H9 (cell line): ENCODE data around the gene FBLN1. TPM values are rescaled to one million over a fixed set of nuclear protein-coding genes. Genes with fewer than 3 reads are reported as not detected.

ENCODE experiments used
- DNase-seq: peaks from one replicate; pipeline ENCODE4 v3.0.0-alpha.2; 2017
- H2AFZ ChIP-seq: one replicate; pipeline ENCODE4 v1.6.1; 2013; ENCODE audit warnings: mild to moderate bottlenecking, low read length, control low read depth, moderate library complexity
- H2AK5ac ChIP-seq: 2 replicates; pipeline ENCODE4 v1.6.1; 2013; ENCODE audit warnings: low read length, control low read depth, mixed read lengths; ENCODE audit not compliant: insufficient read length
- H2BK120ac ChIP-seq: one replicate; pipeline ENCODE4 v1.6.1; 2013; ENCODE audit warnings: low read depth, mild to moderate bottlenecking, low read length, control low read depth, inconsistent platforms; ENCODE audit not compliant: poor library complexity, severe bottlenecking
- H2BK12ac ChIP-seq: 2 replicates; pipeline ENCODE4 v1.6.1; 2013; ENCODE audit warnings: low read length, control low read depth, mixed read lengths, low read depth; ENCODE audit not compliant: insufficient read length
- H2BK15ac ChIP-seq: 2 replicates; pipeline ENCODE4 v1.6.1; 2013; ENCODE audit warnings: low read depth, low read length, control low read depth
- H2BK20ac ChIP-seq: one replicate; pipeline ENCODE4 v1.6.1; 2013; ENCODE audit warnings: low read depth, mild to moderate bottlenecking, low read length, control low read depth, inconsistent platforms; ENCODE audit not compliant: poor library complexity, severe bottlenecking
- H2BK5ac ChIP-seq: 2 replicates; pipeline ENCODE4 v1.6.1; 2013; ENCODE audit warnings: low read length, control low read depth, mixed read lengths; ENCODE audit not compliant: insufficient read length
- H3K14ac ChIP-seq: 2 replicates; pipeline ENCODE4 v1.6.1; 2013; ENCODE audit warnings: low read length, control low read depth; ENCODE audit not compliant: insufficient read depth
- H3K18ac ChIP-seq: 2 replicates; pipeline ENCODE4 v1.6.1; 2013; ENCODE audit warnings: low read depth, mild to moderate bottlenecking, mixed read lengths, low read length, control low read depth; ENCODE audit not compliant: insufficient read length
- H3K23ac ChIP-seq: 2 replicates; pipeline ENCODE4 v1.6.1; 2013; ENCODE audit warnings: low read length, control low read depth, mixed read lengths, low read depth; ENCODE audit not compliant: insufficient read length
- H3K23me2 ChIP-seq: 2 replicates; pipeline ENCODE4 v1.6.1; 2013; ENCODE audit warnings: low read depth, mild to moderate bottlenecking, mixed read lengths, low read length, control low read depth; ENCODE audit not compliant: insufficient read length, poor library complexity, severe bottlenecking
- H3K27ac ChIP-seq: 2 replicates; pipeline ENCODE4 v1.5.1; 2013; ENCODE audit warnings: low read length, control low read depth, mixed read lengths, low read depth; ENCODE audit not compliant: insufficient read length
- H3K27me3 ChIP-seq: 2 replicates; pipeline ENCODE4 v1.6.1; 2013; ENCODE audit warnings: low read length, control low read depth, inconsistent platforms; ENCODE audit not compliant: insufficient read depth
- H3K4ac ChIP-seq: 2 replicates; pipeline ENCODE4 v1.6.1; 2013; ENCODE audit warnings: low read depth, mild to moderate bottlenecking, control low read depth, inconsistent platforms, low read length, moderate library complexity
- H3K4me1 ChIP-seq: 2 replicates; pipeline ENCODE4 v1.6.1; 2013; ENCODE audit warnings: low read length, control low read depth, inconsistent platforms; ENCODE audit not compliant: insufficient read depth
- H3K4me2 ChIP-seq: 2 replicates; pipeline ENCODE4 v1.6.1; 2013; ENCODE audit warnings: low read length, control low read depth, mixed read lengths; ENCODE audit not compliant: insufficient read length, insufficient read depth
- H3K56ac ChIP-seq: 2 replicates; pipeline ENCODE4 v1.6.1; 2013; ENCODE audit warnings: low read depth, mild to moderate bottlenecking, mixed read lengths, low read length, control low read depth; ENCODE audit not compliant: insufficient read length
- H3K79me1 ChIP-seq: 2 replicates; pipeline ENCODE4 v1.6.1; 2013; ENCODE audit warnings: low read depth, mild to moderate bottlenecking, moderate library complexity, low read length, control low read depth, inconsistent platforms; ENCODE audit not compliant: insufficient read depth, poor library complexity, severe bottlenecking
- H3K79me2 ChIP-seq: 2 replicates; pipeline ENCODE4 v1.6.1; 2013; ENCODE audit warnings: low read length, control low read depth, inconsistent platforms; ENCODE audit not compliant: insufficient read depth
- H3K9ac ChIP-seq: 2 replicates; pipeline ENCODE4 v1.6.1; 2013; ENCODE audit warnings: low read length, control low read depth, mixed read lengths; ENCODE audit not compliant: insufficient read length; ENCODE audit errors: extremely low read depth
- H3K9me3 ChIP-seq: one replicate; pipeline ENCODE4 v1.6.1; 2013; ENCODE audit warnings: low read depth, low read length, inconsistent platforms; ENCODE audit not compliant: control insufficient read depth
- H3T11ph ChIP-seq: one replicate; pipeline ENCODE4 v1.6.1; 2013; ENCODE audit warnings: mild to moderate bottlenecking, low read length, control low read depth, inconsistent platforms
- H4K20me1 ChIP-seq: one replicate; pipeline ENCODE4 v1.6.1; 2013; ENCODE audit not compliant: control insufficient read depth, insufficient read length, insufficient read depth
- H4K5ac ChIP-seq: 2 replicates; pipeline ENCODE4 v1.6.1; 2013; ENCODE audit warnings: low read depth, mild to moderate bottlenecking, mixed read lengths, low read length, control low read depth; ENCODE audit not compliant: insufficient read length
- H4K8ac ChIP-seq: replicated peaks from 2 replicates; pipeline ENCODE4 v1.6.1; 2013; ENCODE audit warnings: low read length, control low read depth, mixed read lengths, low read depth; ENCODE audit not compliant: insufficient read length
- H4K91ac ChIP-seq: 2 replicates; pipeline ENCODE4 v1.6.1; 2013; ENCODE audit warnings: low read depth, mild to moderate bottlenecking, moderate library complexity, mixed read lengths, low read length, control low read depth; ENCODE audit not compliant: insufficient read length
- H3K27ac Mint-ChIP-seq, 3 experiments: 2 replicates in 2 of 3; 3 replicates in 1 of 3; pipeline ENCODE4 v1.8.0; 2020 to 2021; ENCODE audit warnings: mixed read lengths in 3 of 3, mild to moderate bottlenecking in 1 of 3, moderate library complexity in 1 of 3
- H3K27me3 Mint-ChIP-seq: 2 replicates; pipeline ENCODE4 v1.8.0; 2021; ENCODE audit warnings: low read depth, mild to moderate bottlenecking, moderate library complexity, mixed read lengths
- H3K36me3 Mint-ChIP-seq, 3 experiments: 2 replicates in 2 of 3; 3 replicates in 1 of 3; pipeline ENCODE4 v1.8.0; 2020 to 2021; ENCODE audit warnings: low read depth in 3 of 3, mixed read lengths in 3 of 3; ENCODE audit not compliant: insufficient read depth in 1 of 3
- H3K4me1 Mint-ChIP-seq, 2 experiments: 2 replicates each; pipeline ENCODE4 v1.8.0; 2020; ENCODE audit warnings: mixed read lengths in 2 of 2
- H3K4me3 Mint-ChIP-seq, 2 experiments: 2 replicates in 1 of 2; 3 replicates in 1 of 2; pipeline ENCODE4 v1.8.0; 2020 to 2021; ENCODE audit warnings: mild to moderate bottlenecking in 2 of 2, mixed read lengths in 2 of 2, moderate library complexity in 1 of 2
- H3K9me3 Mint-ChIP-seq, 2 experiments: 2 replicates in 1 of 2; 3 replicates in 1 of 2; pipeline ENCODE4 v1.8.0; 2020; ENCODE audit warnings: mild to moderate bottlenecking in 2 of 2, mixed read lengths in 2 of 2, moderate library complexity in 1 of 2
- WGBS: extraction: QIAGEN DNeasy Blood & Tissue Kit; methylation state at CpG from one replicate; pipeline ENCODE4 v1.1.7; 2013; ENCODE audit warnings: missing lambda C conversion rate, low lambda C conversion rate, mixed read lengths; ENCODE audit not compliant: insufficient read length; ENCODE audit errors: extremely low coverage; 5-methylcytosine and 5-hydroxymethylcytosine counted together
- total RNA-seq: library from RNA; stranded (reverse); gene quantifications from 2 replicates; pipeline ENCODE4 v1.2.1, GENCODE V29; 2021
- TF ChIP-seq, protein P1 (sequence below): fragments of 200-600 bp; sonication (generic); conservative IDR thresholded peaks from 3 replicates; pipeline ENCODE4 v1.8.0; 2021; ENCODE audit warnings: antibody characterized with exemption, mild to moderate bottlenecking

Gene FBLN1
- total RNA-seq, 1 experiment from 2014 or later = 140 TPM

DNA sequence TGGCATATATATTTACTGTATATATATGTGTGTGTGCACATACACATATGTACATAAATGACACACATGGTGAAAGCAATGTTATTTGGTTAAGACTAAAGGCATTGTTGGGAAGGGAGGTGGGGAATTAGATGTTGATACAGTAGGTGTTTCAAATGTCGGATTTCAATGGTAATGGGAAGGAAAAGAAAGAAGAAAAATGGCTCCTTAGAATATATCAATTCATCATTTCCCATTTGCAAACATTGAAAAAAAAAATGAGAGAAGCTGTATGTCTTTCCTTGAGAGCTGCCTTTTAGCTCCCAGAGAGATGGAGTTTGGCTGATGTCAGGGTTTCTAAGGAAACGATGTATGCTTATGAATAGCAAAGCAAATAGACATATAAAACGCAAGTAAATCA is 135.5 kb downstream of the FBLN1 start:
- Histone ChIP-seq H3K14ac (no peak overlapping the region), H4K8ac (no peak overlapping the region), H3K9me3 (no peaks in the 10 kb centered on the region), H3K4me1 (no peaks in the 10 kb centered on the region; the same call in 1 of the 2 replicates), H4K91ac (no peak overlapping the region), H3K79me2 (no peaks in the 10 kb centered on the region), H2BK5ac (no peak overlapping the region), H3K79me1 (no peaks in the 10 kb centered on the region), H2BK12ac (no peak overlapping the region), H3K23me2 (no peaks in the 10 kb centered on the region), H3K23ac (no peak overlapping the region), H2AK5ac (no peak overlapping the region), H2BK20ac (no peak overlapping the region), H3K4ac (no peak overlapping the region), H3K18ac (no peak overlapping the region), H3K27me3 (no peaks in the 10 kb centered on the region), H2BK120ac (no peak overlapping the region), H3K27ac (no peak overlapping the region), H2BK15ac (no peak overlapping the region), H4K20me1 (no peaks in the 10 kb centered on the region), H4K5ac (no peak overlapping the region), H3K56ac (no peak overlapping the region), H3K4me2 (no peak overlapping the region), H3K9ac (no peak overlapping the region), H3T11ph (no peak overlapping the region), H2AFZ (no peak overlapping the region)
- TF ChIP-seq, protein P1, sequence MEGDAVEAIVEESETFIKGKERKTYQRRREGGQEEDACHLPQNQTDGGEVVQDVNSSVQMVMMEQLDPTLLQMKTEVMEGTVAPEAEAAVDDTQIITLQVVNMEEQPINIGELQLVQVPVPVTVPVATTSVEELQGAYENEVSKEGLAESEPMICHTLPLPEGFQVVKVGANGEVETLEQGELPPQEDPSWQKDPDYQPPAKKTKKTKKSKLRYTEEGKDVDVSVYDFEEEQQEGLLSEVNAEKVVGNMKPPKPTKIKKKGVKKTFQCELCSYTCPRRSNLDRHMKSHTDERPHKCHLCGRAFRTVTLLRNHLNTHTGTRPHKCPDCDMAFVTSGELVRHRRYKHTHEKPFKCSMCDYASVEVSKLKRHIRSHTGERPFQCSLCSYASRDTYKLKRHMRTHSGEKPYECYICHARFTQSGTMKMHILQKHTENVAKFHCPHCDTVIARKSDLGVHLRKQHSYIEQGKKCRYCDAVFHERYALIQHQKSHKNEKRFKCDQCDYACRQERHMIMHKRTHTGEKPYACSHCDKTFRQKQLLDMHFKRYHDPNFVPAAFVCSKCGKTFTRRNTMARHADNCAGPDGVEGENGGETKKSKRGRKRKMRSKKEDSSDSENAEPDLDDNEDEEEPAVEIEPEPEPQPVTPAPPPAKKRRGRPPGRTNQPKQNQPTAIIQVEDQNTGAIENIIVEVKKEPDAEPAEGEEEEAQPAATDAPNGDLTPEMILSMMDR = no peak
- Mint-ChIP-seq H3K4me1 (peaks cover 28 to 36% of the 10 kb centered on the region in 2 experiments), H3K27me3 (peaks cover 39% of the 10 kb centered on the region), H3K4me3 (no peak overlapping the region), H3K9me3 (no peaks in the 10 kb centered on the region), H3K27ac (no peak overlapping the region), H3K36me3 (no peaks in the 10 kb centered on the region)
- DNase-seq = no peak
- WGBS = no CpG with 5 or more reads among the region's 3 CpGs
